MM.1S (cell line): ENCODE data around the gene C10orf67.
"Not testable (repeated sequence)": the region's sequence is repeated elsewhere in the genome, so short reads cannot be mapped to it uniquely, and the experiment has no call there.

Source experiments
- DNase-seq: peaks from one replicate; pipeline ENCODE4 v3.0.0-alpha.2; 2015
- H2AFZ ChIP-seq: fragments of 300-600 bp; sonication (generic); 2 replicates; pipeline ENCODE4 v1.6.0; 2016; ENCODE audit warnings: antibody characterized with exemption, low read length
- H3F3A ChIP-seq: fragments of 300-600 bp; sonication (generic); 2 replicates; pipeline ENCODE4 v1.6.1; 2016; ENCODE audit warnings: mild to moderate bottlenecking, antibody characterized with exemption, low read length, moderate library complexity, mixed read lengths; ENCODE audit not compliant: insufficient read depth
- H3K27ac ChIP-seq: fragments of 300-600 bp; sonication (generic); 2 replicates; pipeline ENCODE4 v1.5.1; 2016; ENCODE audit warnings: mild to moderate bottlenecking, low read length
- H3K27me3 ChIP-seq: fragments of 300-600 bp; sonication (generic); replicated peaks from 2 replicates; pipeline ENCODE4 v1.6.0; 2016; ENCODE audit warnings: low read length; ENCODE audit not compliant: insufficient read depth
- H3K36me3 ChIP-seq: fragments of 300-600 bp; sonication (generic); replicated peaks from 2 replicates; pipeline ENCODE4 v1.6.1; 2016; ENCODE audit warnings: mild to moderate bottlenecking, low read length, mixed read lengths; ENCODE audit not compliant: insufficient read depth
- H3K4me1 ChIP-seq: fragments of 300-600 bp; sonication (generic); 2 replicates; pipeline ENCODE4 v1.6.1; 2016; ENCODE audit warnings: low read length, mixed read lengths
- H3K4me2 ChIP-seq: fragments of 300-600 bp; sonication (generic); 2 replicates; pipeline ENCODE4 v1.6.0; 2016; ENCODE audit warnings: low read depth, low read length
- H3K4me3 ChIP-seq: fragments of 300-600 bp; sonication (generic); 2 replicates; pipeline ENCODE4 v1.5.1; 2016; ENCODE audit warnings: low read length, mixed read lengths
- H3K79me2 ChIP-seq: fragments of 300-600 bp; sonication (generic); 2 replicates; pipeline ENCODE4 v1.6.1; 2016; ENCODE audit warnings: mixed run types, low read length, mixed read lengths
- H3K9ac ChIP-seq: fragments of 300-600 bp; sonication (generic); 2 replicates; pipeline ENCODE4 v1.6.1; 2016; ENCODE audit warnings: low read length, mixed read lengths
- H3K9me2 ChIP-seq: fragments of 300-600 bp; sonication (generic); replicated peaks from 2 replicates; pipeline ENCODE4 v1.6.1; 2016; ENCODE audit warnings: mild to moderate bottlenecking, low read length, mixed read lengths; ENCODE audit not compliant: insufficient read depth
- H3K9me3 ChIP-seq: fragments of 300-600 bp; sonication (generic); replicated peaks from 2 replicates; pipeline ENCODE4 v1.6.1; 2016; ENCODE audit warnings: mild to moderate bottlenecking, low read length, mixed read lengths; ENCODE audit not compliant: insufficient read depth
- H4K20me1 ChIP-seq: fragments of 300-600 bp; sonication (generic); 2 replicates; pipeline ENCODE4 v1.6.1; 2016; ENCODE audit warnings: mild to moderate bottlenecking, low read length, moderate library complexity, mixed read lengths; ENCODE audit not compliant: insufficient read depth
- CTCF ChIP-seq: fragments of 300-600 bp; sonication (generic); IDR thresholded peaks from 2 replicates; pipeline ENCODE4 v1.5.1; 2016; ENCODE audit warnings: antibody characterized with exemption, low read length, mixed read lengths
- EZH2 ChIP-seq: fragments of 300-600 bp; sonication (generic); optimal IDR thresholded peaks from 2 replicates; pipeline ENCODE3; 2017; ENCODE audit warnings: low read depth, mild to moderate bottlenecking, antibody characterized with exemption, low read length, mixed read lengths
- EZH2phosphoT487 ChIP-seq: fragments of 300-600 bp; sonication (generic); IDR thresholded peaks from 2 replicates; pipeline ENCODE4 v1.6.1; 2018; ENCODE audit warnings: antibody characterized with exemption, low read length

Gene C10orf67

GRCh38 chr10:23344241-23344841 is at the start of gene C10orf67:
Gene C10orf67, minus strand, starts transcription at chr10:23344797. Its CDS starts 23 bp downstream, at chr10:23344774.
- TF ChIP-seq EZH2phosphoT487 (no peak), EZH2 (no peak), CTCF (no peak)
- Histone ChIP-seq H3K27ac (no peak within 1 kb of the TSS), H3K79me2 (no peaks in the 10 kb centered on the region), H4K20me1 (no peaks in the 10 kb centered on the region), H2AFZ (peak within 1 kb of the TSS; percentile 100), H3K27me3 (no peaks in the 10 kb centered on the region), H3K9me3 (no peaks in the 10 kb centered on the region), H3K4me1 (no peaks in the 10 kb centered on the region), H3K4me3 (peak within 1 kb of the TSS; percentile 89), H3K9me2 (no peaks in the 10 kb centered on the region), H3K4me2 (peak within 1 kb of the TSS; percentile 97), H3F3A (no peaks in the 10 kb centered on the region), H3K9ac (peak within 1 kb of the TSS; percentile 41; the same call in 1 of the 2 replicates), H3K36me3 (no peaks in the 10 kb centered on the region)
- DNase-seq: no peak

GRCh38 chr10:23391821-23392220 is 47.2 kb upstream of the C10orf67 start:
- no peak overlapping the region for H2AFZ ChIP-seq
- H3K4me2 ChIP-seq: no peak overlapping the region
- no peaks in the 10 kb centered on the region for H3K9me3 ChIP-seq
- H3K36me3 ChIP-seq: no peaks in the 10 kb centered on the region
- H3K4me1 ChIP-seq: no peaks in the 10 kb centered on the region
- H4K20me1 ChIP-seq: no peaks in the 10 kb centered on the region
- H3K79me2 ChIP-seq: no peaks in the 10 kb centered on the region
- H3F3A ChIP-seq: no peaks in the 10 kb centered on the region
- no peak for DNase-seq
- H3K27ac ChIP-seq: no peak overlapping the region
- no peaks in the 10 kb centered on the region for H3K9me2 ChIP-seq
- no peak overlapping the region for H3K4me3 ChIP-seq
- H3K9ac ChIP-seq: no peak overlapping the region
- no peaks in the 10 kb centered on the region for H3K27me3 ChIP-seq
- no peak for TF ChIP-seq EZH2phosphoT487
- TF ChIP-seq EZH2: no peak
- no peak for TF ChIP-seq CTCF

DNA sequence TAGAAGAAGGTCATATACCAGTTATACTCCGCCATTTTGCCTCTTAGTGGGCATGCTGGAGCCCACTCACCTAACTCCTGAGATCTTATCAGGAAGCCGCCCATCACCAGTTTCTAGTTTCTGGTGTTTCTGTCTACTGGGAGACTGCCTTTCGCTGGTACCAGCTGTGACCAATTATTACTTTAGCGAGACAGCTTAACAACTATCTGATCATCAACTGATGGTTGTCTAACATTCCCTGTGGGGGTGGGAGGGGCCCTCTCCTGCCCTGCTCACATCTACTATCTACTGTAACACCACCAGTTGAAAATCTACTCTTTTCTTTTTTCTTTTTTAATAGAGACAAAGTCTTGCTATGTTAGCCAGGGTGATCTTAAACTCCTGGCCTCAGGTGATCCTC is 46.2 kb upstream of the C10orf67 start:
- no peak for DNase-seq

GRCh38 chr10:23390408-23390807 is 45.8 kb upstream of the C10orf67 start:
- not testable (repeated sequence) for H3K9ac ChIP-seq, H3K4me3 ChIP-seq, H3K27ac ChIP-seq, H3K36me3 ChIP-seq, H3K27me3 ChIP-seq, H3K9me2 ChIP-seq, H3F3A ChIP-seq, H3K4me1 ChIP-seq, H2AFZ ChIP-seq, H3K9me3 ChIP-seq, H4K20me1 ChIP-seq, H3K4me2 ChIP-seq, DNase-seq, H3K79me2 ChIP-seq

More for the DNA sequence above, 46.2 kb upstream of the C10orf67 start:
- Histone ChIP-seq H3K27me3 (no peaks in the 10 kb centered on the region), H3K4me2 (no peak overlapping the region), H3K79me2 (no peaks in the 10 kb centered on the region), H4K20me1 (no peaks in the 10 kb centered on the region), H3K9ac (no peak overlapping the region), H3K9me3 (no peaks in the 10 kb centered on the region), H3K9me2 (no peaks in the 10 kb centered on the region), H3F3A (no peaks in the 10 kb centered on the region), H3K36me3 (no peaks in the 10 kb centered on the region), H3K4me3 (no peak overlapping the region), H2AFZ (no peak overlapping the region), H3K27ac (no peak overlapping the region), H3K4me1 (no peaks in the 10 kb centered on the region)
- TF ChIP-seq EZH2 (no peak), EZH2phosphoT487 (no peak), CTCF (no peak)

- H4K20me1 ChIP-seq, H3F3A ChIP-seq, H3K9me2 ChIP-seq, H2AFZ ChIP-seq, H3K4me1 ChIP-seq, H3K4me2 ChIP-seq, H3K9ac ChIP-seq, DNase-seq, H3K9me3 ChIP-seq, H3K27me3 ChIP-seq, H3K4me3 ChIP-seq, H3K36me3 ChIP-seq, H3K27ac ChIP-seq, H3K79me2 ChIP-seq: not testable (repeated sequence)
These were observed 42.9 kb upstream of the C10orf67 start for GRCh38 chr10:23387516-23387915.
